Natural killer cell treated with Interleukin-12 subunit alpha and Interleukin-12 subunit beta and Interleukin-15 and Interleukin-18, amount 100 ng/mL, for 72 hours (primary cell): ENCODE data around the gene CSNK2A1. TPM values are rescaled to one million over a fixed set of nuclear protein-coding genes. Genes with fewer than 3 reads are reported as not detected.
A peak's percentile ranks its signal among the peaks of the same experiment; 100 is the strongest.

Experiments
- ATAC-seq, 2 donors: fragments of 150-1000 bp; cut with Tn5 transposase in 1 of 2; sonication (Bioruptor Pico), chemical (Tn5 transposase) in 1 of 2; 2 replicates each; pipeline ENCODE4 v1.10.0; 2021
- DNase-seq: peaks from one replicate; pipeline ENCODE4 v3.0.0; 2022; ENCODE audit warnings: low spot score
- H3K27ac Mint-ChIP-seq, 2 donors: 1 replicate in 1 of 2; 2 replicates in 1 of 2; pipeline ENCODE4 v1.8.0; 2022; ENCODE audit warnings: mixed read lengths in 2 of 2, mild to moderate bottlenecking in 1 of 2, moderate library complexity in 1 of 2
- H3K27me3 Mint-ChIP-seq, 2 donors: 1 replicate in 1 of 2; 2 replicates in 1 of 2; pipeline ENCODE4 v1.8.0; 2022; ENCODE audit warnings: mixed read lengths in 2 of 2
- H3K36me3 Mint-ChIP-seq: one replicate; pipeline ENCODE4 v1.8.0; 2022; ENCODE audit warnings: mixed read lengths
- H3K4me1 Mint-ChIP-seq, 2 donors: 1 replicate in 1 of 2; 2 replicates in 1 of 2; pipeline ENCODE4 v1.8.0; 2022; ENCODE audit warnings: low read depth in 2 of 2, mixed read lengths in 2 of 2, mild to moderate bottlenecking in 1 of 2
- H3K4me3 Mint-ChIP-seq: one replicate; pipeline ENCODE4 v1.8.0; 2022; ENCODE audit warnings: mixed read lengths
- H3K9me3 Mint-ChIP-seq: 2 replicates; pipeline ENCODE4 v1.8.0; 2022; ENCODE audit warnings: mixed read lengths
- total RNA-seq, 2 donors: library from RNA; stranded (reverse); gene quantifications; one replicate each; pipeline ENCODE4 v1.2.3, GENCODE V29; 2022

The CSNK2A1 gene
- total RNA-seq, 2 donors from 2014 or later: 134 to 163 TPM

DNA sequence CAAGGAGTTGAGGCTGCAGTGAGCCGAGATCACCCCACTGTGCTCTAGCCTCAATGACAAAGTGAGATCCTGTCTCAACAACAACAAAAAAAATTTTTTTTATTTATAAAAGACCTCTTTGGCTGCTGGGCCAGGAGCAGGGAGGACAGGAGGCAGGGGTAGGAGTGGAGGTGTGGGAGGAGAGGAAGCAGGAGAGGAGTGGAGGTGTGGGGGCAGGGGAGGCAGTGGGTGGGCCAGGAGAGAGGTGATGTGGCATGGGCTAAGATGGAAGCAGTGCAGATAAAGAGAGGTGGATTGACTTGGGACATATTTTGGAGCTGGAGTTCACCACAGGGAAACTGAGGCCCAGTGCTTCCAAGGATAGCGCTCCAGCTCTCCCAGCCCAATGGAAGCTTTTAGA lies 13.4 kb upstream of the CSNK2A1 start:
- no peak for DNase-seq
- H3K4me3 Mint-ChIP-seq: no peak overlapping the region
- H3K4me1 Mint-ChIP-seq: no peaks in the 10 kb centered on the region
- no peaks in the 10 kb centered on the region for H3K36me3 Mint-ChIP-seq
- no peaks in the 10 kb centered on the region for H3K9me3 Mint-ChIP-seq
- no peak overlapping the region for H3K27ac Mint-ChIP-seq
- peaks cover 28 to 43% of the 10 kb centered on the region in 2 donors for H3K27me3 Mint-ChIP-seq
- no peak for ATAC-seq

DNA sequence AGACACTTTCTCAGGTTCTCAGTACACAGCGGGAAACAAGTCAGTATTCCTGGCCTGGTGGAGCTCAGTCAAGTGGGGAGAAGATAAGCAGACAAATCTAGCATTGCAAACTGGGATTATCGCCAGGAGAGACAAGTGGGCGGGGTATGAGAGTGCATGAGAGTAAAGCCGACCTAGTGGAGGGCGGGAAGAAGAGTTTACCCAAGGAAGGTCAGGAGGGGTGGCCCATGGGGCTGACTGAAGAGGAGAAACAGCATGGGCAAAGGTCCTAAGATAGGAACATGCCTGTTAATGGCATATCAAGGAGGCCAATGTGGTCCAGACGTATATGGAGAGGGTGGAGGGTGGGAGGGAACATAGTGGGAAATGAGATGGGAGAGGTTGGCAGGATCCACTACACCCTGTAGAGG lies 12.4 kb upstream of the CSNK2A1 start:
- H3K27ac Mint-ChIP-seq: no peak overlapping the region
- DNase-seq (no peak), ATAC-seq (no peak)
- peaks cover 29 to 43% of the 10 kb centered on the region in 2 donors for H3K27me3 Mint-ChIP-seq
- no peak overlapping the region for H3K4me3 Mint-ChIP-seq
- H3K9me3 Mint-ChIP-seq: no peaks in the 10 kb centered on the region
- no peaks in the 10 kb centered on the region for H3K4me1 Mint-ChIP-seq
- no peaks in the 10 kb centered on the region for H3K36me3 Mint-ChIP-seq

DNA sequence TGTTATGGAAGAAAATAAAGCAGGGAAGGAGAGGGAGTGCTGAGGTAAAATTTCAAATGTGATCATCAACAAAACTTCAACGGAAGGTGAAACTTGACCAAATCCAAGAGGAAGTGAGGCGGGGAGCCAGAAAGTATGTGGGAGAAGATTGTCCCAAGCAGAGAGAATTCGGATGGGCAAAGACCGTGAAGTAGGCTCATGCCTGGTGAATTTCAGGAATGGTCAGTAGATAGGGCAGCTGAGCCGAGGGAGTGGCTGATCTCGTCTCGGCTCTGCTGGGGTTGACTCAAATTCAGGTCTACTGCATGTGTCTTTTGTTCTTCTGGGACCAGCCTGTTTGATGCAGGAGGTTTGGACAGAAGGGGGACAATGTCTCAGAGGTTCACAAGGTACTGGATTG lies 7.0 kb upstream of the CSNK2A1 start:
- DNase-seq (no peak), ATAC-seq (no peak)
- peaks cover 30 to 40% of the 10 kb centered on the region in 2 donors for H3K27me3 Mint-ChIP-seq
- no peak overlapping the region for H3K27ac Mint-ChIP-seq
- H3K9me3 Mint-ChIP-seq: no peaks in the 10 kb centered on the region
- no peaks in the 10 kb centered on the region for H3K4me1 Mint-ChIP-seq
- no peaks in the 10 kb centered on the region for H3K36me3 Mint-ChIP-seq
- no peak overlapping the region for H3K4me3 Mint-ChIP-seq

DNA sequence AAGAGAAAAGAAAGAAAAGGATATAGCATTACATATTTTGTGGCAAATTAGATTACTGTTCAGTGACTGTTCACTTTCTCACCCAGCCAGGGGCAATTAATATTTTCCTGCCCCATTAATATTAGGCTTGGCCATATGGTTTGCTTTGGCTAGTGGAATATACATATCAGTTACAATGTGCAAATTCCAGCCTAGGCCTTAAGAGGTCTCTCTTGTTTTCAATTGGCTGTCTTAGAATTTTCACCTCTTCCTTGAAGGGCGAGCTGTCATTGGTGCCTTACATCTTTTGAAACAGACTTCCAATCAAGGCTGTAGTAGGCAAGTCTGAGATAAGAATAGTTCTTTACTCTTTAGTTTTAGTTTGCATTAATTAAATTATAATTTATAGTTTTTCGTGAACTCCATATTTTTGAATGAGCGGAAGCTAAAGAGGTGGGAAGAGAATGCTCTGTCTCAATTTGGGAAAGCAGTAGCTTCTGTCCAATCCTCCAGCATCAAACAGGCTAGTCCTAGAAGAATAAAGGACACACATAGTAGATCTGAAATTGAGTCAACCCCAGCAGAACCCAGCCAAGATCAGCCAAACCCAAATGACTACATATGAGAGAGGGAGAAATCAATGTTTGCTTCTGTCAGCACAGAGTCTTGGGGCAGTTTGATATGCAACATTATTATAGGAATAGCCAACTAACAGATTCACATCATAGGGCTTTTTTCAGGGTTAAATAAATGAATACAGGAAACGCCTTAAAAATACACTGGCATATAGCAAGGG lies 6.3 kb upstream of the CSNK2A1 start:
- peaks cover 26 to 33% of the 10 kb centered on the region in 2 donors for H3K27me3 Mint-ChIP-seq
- no peak overlapping the region for H3K4me3 Mint-ChIP-seq
- H3K9me3 Mint-ChIP-seq: no peaks in the 10 kb centered on the region
- no peaks in the 10 kb centered on the region for H3K4me1 Mint-ChIP-seq
- DNase-seq: no peak
- no peak overlapping the region for H3K27ac Mint-ChIP-seq
- no peaks in the 10 kb centered on the region for H3K36me3 Mint-ChIP-seq
- ATAC-seq: no peak

DNA sequence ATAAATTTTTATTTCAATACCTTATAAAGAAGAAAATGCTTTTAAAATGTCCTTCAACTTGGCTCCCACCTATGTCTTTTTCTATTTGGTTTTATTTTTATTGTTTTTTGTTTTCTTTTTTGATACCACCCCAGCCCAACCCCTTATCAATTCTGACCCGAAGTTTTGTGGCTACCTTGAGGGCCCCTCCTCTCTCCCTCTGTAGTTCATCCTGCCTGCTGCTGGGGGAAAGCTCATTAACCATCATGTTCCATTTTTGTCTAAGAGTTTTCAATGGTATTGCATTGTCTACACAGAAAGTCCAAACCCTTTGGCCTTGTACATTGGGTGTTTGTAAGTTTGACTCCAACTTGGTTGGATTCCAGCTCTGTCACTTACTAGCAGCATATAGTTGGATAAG lies 5.3 kb upstream of the CSNK2A1 start:
- ATAC-seq: no peak
- Mint-ChIP-seq H3K27me3 (peaks cover 22 to 25% of the 10 kb centered on the region in 2 donors), H3K4me3 (no peak overlapping the region)

DNA sequence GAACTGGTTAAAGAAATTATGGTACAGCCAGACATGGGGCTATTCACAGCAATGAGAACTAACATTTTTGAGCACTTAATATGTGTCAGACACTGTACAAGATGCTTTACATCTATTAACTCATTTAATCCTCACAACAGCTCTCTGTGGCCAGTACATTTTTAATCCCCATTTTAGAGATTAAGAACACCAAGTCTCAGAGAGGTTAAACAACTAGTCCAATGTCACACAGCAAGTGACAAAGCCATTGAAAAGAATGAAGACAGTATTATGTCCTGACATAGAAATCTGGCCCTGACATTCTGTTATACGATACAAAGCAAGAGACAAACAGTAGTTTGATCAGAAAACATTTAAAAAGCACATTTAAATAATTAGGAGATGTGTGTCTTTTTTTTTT lies 3.8 kb upstream of the CSNK2A1 start:
- ATAC-seq (no peak), DNase-seq (no peak)
- H3K4me3 Mint-ChIP-seq: no peak overlapping the region
- no peak overlapping the region for H3K27ac Mint-ChIP-seq
- H3K4me1 Mint-ChIP-seq: peaks cover 17 to 20% of the 10 kb centered on the region in 2 donors
- peaks cover 9% of the 10 kb centered on the region for H3K36me3 Mint-ChIP-seq
- H3K27me3 Mint-ChIP-seq: peaks cover 21% of the 10 kb centered on the region in 2 donors
- peaks cover 4% of the 10 kb centered on the region for H3K9me3 Mint-ChIP-seq

More for the DNA sequence above, 5.3 kb upstream of the CSNK2A1 start:
- peaks cover 4% of the 10 kb centered on the region for H3K9me3 Mint-ChIP-seq
- H3K36me3 Mint-ChIP-seq: peaks cover 4% of the 10 kb centered on the region
- H3K27ac Mint-ChIP-seq: no peak overlapping the region
- peaks cover 6 to 9% of the 10 kb centered on the region in 2 donors for H3K4me1 Mint-ChIP-seq
- no peak for DNase-seq

DNA sequence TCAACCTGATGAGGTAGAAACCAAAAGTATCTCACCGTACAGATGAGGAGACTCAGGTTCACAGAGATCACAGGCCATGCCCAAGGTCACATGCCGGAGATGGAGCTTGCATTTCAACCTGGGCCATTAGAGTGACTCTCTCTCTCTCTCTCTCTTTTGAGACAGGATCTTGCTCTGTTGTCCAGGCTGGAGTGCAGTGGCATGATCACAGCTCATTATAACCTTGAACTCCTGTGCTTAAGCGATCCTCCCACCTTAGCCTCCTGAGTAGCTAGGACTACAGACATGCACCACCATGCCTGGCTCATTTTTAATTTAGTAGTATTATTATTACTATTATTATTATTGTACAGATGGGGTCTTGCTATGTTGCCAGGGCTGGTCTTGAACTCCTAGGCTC lies 2.8 kb upstream of the CSNK2A1 start:
- Mint-ChIP-seq H3K9me3 (peaks cover 4% of the 10 kb centered on the region), H3K4me1 (peaks cover 23 to 26% of the 10 kb centered on the region in 2 donors), H3K27ac (no peak overlapping the region)

DNA sequence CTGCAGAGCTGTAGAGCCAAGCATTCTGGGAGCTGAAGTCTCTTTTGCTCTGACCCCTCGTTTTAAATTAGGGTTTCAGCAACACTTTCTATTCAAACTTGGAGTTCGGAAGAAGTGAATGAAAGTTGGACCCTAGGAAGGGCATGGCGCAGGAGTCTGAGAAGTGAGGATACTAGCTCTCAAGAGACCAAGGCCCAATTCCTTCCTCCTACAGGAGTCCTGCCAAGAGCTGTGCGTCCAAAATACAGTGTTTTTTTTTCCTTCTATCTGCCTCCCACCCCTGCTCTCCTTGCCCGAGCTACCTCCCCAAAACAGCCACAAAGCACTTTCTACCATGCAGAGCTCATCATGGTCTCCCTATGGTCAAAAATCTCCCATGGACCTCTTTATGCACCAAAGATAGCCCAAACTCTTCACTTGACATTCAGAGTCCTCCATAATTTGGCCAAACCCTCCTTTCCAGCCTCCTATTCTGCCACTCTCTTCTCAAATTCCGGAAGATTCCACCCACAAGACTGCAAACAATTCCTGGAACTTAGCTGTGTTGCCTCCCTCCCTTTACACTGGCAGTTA lies 649 bp upstream of the CSNK2A1 start:
- H3K27ac Mint-ChIP-seq: peak overlapping the region; percentile 56 to 96
- peak overlapping the region; percentile 95 for H3K4me3 Mint-ChIP-seq
- peaks cover 4% of the 10 kb centered on the region for H3K9me3 Mint-ChIP-seq
- peaks cover 17% of the 10 kb centered on the region for H3K36me3 Mint-ChIP-seq
- no peak for ATAC-seq
- DNase-seq: no peak
- peaks cover 0 to 4% of the 10 kb centered on the region in 2 donors for H3K27me3 Mint-ChIP-seq
- peaks cover 36 to 42% of the 10 kb centered on the region in 2 donors for H3K4me1 Mint-ChIP-seq

More for the DNA sequence above, 2.8 kb upstream of the CSNK2A1 start:
- Mint-ChIP-seq H3K27me3 (peaks cover 14 to 17% of the 10 kb centered on the region in 2 donors), H3K4me3 (no peak overlapping the region), H3K36me3 (peaks cover 9% of the 10 kb centered on the region)
- DNase-seq: no peak
- ATAC-seq: no peak

DNA sequence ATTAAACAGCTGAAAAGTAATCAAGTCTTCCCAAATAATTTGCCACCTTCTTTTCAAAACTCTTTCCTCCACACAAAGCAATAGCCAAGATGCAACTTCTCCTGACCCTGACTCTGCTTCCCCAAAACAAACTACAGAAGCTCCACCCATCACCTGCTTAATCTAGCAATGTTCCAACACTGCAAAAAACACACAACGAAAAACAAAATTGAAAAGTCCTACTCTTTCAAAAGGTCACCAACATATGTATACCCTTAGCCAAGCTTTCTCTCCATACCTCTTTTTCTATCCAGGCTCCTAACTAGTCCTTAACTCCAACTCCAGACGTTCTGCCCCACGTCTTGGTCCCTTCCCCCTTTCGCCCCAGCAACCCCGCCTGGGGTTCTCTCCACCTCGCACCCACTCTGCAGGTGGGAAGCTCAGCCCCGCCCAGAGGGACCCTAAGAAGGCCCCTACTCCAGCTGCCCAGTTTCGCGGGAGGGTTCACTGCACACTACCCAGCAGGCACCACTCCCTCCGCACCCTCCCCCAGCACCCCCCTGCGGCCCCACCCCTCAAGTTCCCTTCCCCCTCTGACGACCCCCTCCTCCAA lies 717 bp downstream of the CSNK2A1 start:
- H3K9me3 Mint-ChIP-seq: peaks cover 4% of the 10 kb centered on the region
- H3K27me3 Mint-ChIP-seq: peaks cover 0 to 4% of the 10 kb centered on the region in 2 donors
- peaks cover 47 to 54% of the 10 kb centered on the region in 2 donors for H3K4me1 Mint-ChIP-seq
- peak overlapping the region; percentile 95 for H3K4me3 Mint-ChIP-seq
- peaks cover 17% of the 10 kb centered on the region for H3K36me3 Mint-ChIP-seq
- peak overlapping the region; percentile 56 to 96 for H3K27ac Mint-ChIP-seq
- ATAC-seq: peak; percentile 1 to 17
- no peak for DNase-seq

DNA sequence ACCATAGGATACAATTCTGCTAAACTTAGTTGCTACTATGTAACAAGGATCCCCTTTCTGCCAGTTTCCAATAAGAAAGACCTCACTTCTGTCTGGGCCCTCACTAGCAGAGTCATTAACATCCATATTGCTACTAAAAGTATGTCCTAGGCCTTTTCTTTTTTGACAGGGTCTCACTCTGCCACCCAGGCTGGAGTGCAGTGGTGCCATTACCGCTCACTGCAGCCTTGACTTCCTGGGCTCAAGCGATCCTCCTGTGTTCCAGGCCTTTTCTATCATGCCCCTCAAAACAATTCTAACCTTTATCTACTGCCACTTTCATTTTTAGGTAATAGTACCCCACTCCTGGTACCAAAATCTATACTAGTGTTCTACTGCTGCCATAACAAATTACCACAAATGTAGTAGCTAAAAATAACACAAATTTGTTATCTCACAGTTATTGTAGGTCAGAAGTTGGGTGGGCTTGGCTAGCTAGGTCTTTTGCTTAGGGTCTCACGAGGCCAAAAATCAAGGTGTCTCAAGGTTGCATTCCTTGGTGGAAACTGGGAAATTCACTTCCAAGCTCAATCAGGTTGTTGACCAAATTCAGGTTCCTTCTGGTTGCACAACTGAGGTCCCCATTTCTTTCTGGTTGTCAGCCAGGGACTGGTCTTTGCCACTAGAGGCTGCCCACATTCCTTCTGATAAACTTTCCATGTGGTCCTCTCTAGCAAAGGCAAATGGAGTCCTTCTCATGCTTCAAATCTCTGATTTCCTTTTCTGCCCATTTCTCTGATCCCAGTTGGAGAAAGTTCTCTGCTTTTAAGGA lies 3.0 kb downstream of the CSNK2A1 start:
- DNase-seq: no peak
- Mint-ChIP-seq H3K27ac (no peak overlapping the region), H3K27me3 (no peaks in the 10 kb centered on the region), H3K9me3 (peaks cover 4% of the 10 kb centered on the region), H3K4me1 (peaks cover 63 to 76% of the 10 kb centered on the region in 2 donors), H3K36me3 (peaks cover 17% of the 10 kb centered on the region), H3K4me3 (no peak overlapping the region)
- no peak for ATAC-seq

DNA sequence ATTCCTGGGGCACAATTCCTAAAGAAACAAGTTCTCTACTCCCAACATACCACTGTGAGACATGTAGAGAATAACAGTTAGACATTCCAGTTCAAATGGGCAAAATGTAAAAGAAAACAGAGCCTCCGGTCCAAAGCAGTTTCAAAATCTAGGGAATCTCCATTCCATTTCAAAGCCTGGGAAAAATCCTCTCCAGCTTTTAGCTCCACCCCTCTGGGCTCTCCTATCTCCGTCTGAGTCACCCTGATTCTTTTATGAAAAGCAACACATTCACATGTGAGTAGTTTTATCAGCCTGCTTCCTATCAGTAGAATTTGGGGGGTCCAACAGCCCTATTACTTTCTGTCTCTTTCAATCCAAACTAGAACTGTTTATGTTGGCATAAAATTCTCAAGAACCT lies 3.7 kb downstream of the CSNK2A1 start:
- DNase-seq (no peak), ATAC-seq (no peak)
- H3K27me3 Mint-ChIP-seq: no peaks in the 10 kb centered on the region
- peaks cover 4% of the 10 kb centered on the region for H3K9me3 Mint-ChIP-seq
- H3K4me3 Mint-ChIP-seq: no peak overlapping the region
- peaks cover 17% of the 10 kb centered on the region for H3K36me3 Mint-ChIP-seq
- H3K4me1 Mint-ChIP-seq: peaks cover 68 to 78% of the 10 kb centered on the region in 2 donors
- H3K27ac Mint-ChIP-seq: no peak overlapping the region

DNA sequence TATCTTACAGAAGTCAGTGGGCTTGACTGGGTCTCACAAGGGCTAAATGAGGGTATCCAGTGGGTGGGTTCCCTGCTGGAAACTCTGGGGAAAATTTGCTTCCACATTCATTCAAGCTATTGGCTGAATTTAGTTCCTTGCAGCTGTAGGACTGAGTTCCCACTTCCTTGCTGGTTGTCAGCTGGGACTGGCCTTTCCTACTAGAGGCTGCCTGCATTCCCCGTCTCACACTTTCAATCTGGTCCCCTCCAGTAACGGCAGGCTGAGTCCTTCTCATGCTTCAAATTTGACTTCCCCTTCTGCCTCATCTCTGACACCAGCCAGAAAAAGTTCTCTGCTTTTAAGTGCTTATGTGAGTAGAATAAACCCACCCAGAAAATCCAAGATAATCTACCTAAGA lies 4.4 kb downstream of the CSNK2A1 start:
- H3K36me3 Mint-ChIP-seq: peaks cover 13% of the 10 kb centered on the region

DNA sequence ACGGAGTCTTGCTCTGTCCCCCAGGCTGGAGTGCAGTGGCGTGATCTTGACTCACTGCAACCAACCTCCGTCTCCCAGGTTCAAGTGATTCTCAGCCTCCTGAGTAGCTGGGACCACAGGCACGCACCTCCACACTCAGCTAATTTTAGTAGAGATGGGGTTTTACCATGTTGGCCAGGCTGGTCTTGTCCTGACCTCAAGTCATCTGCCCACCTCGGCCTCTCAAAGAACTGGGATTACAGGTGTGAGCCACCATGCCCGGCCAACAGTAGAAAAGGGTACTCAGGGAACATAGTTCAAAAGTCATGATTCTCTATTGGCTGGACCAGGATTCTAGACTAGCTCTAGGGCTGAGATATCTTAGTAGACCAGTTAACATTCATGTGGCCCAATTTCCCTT lies 5.6 kb downstream of the CSNK2A1 start:
- no peak overlapping the region for H3K4me3 Mint-ChIP-seq
- H3K9me3 Mint-ChIP-seq: no peaks in the 10 kb centered on the region
- H3K4me1 Mint-ChIP-seq: peaks cover 63 to 70% of the 10 kb centered on the region in 2 donors
- H3K27me3 Mint-ChIP-seq: no peaks in the 10 kb centered on the region
- no peak for DNase-seq
- no peak for ATAC-seq
- peak overlapping the region in 1 of 2 donors; percentile 50 for H3K27ac Mint-ChIP-seq
- peaks cover 12% of the 10 kb centered on the region for H3K36me3 Mint-ChIP-seq

More for the DNA sequence above, 4.4 kb downstream of the CSNK2A1 start:
- H3K27me3 Mint-ChIP-seq: no peaks in the 10 kb centered on the region
- ATAC-seq (no peak), DNase-seq (no peak)
- H3K9me3 Mint-ChIP-seq: no peaks in the 10 kb centered on the region
- H3K4me1 Mint-ChIP-seq: peaks cover 63 to 72% of the 10 kb centered on the region in 2 donors
- no peak overlapping the region for H3K4me3 Mint-ChIP-seq
- H3K27ac Mint-ChIP-seq: no peak overlapping the region
